Peyer's patch (tissue), 4 donors: Measurements from ENCODE around the gene PHLDB2. TPM values are rescaled to one million over a fixed set of nuclear protein-coding genes. Genes with fewer than 3 reads are reported as not detected.

ENCODE experiments used
- DNase-seq, 3 donors: peaks; one replicate each; pipeline ENCODE4 v3.0.0-alpha.2; 2017 to 2019
- H3K27ac ChIP-seq, 4 donors: fragments of 200-600 bp; sonication (generic); one replicate each; pipeline ENCODE4 v1.5.1; 2016 to 2019
- H3K27me3 ChIP-seq, 2 donors: fragments of 200-600 bp; sonication (generic); one replicate each; pipeline ENCODE4 v1.5.1; 2019
- H3K36me3 ChIP-seq, 3 donors: fragments of 200-600 bp; sonication (generic); one replicate each; pipeline ENCODE4 v1.5.1; 2016 to 2019
- H3K4me1 ChIP-seq, 4 donors: fragments of 200-600 bp; sonication (generic); one replicate each; pipeline ENCODE4 v1.5.1; 2016 to 2019
- H3K4me3 ChIP-seq, 4 donors: fragments of 200-600 bp; sonication (generic); 1 replicate in 3 of 4; 2 replicates in 1 of 4; pipeline ENCODE4 v1.5.1; 2016 to 2019; ENCODE audit warnings: mild to moderate bottlenecking in 1 of 4
- H3K9me3 ChIP-seq, 4 donors: fragments of 200-600 bp; sonication (generic); one replicate each; pipeline ENCODE4 v1.5.1; 2016 to 2019; ENCODE audit warnings: mild to moderate bottlenecking in 1 of 4
- POLR2A ChIP-seq, 2 donors: fragments of 450-650 bp; IDR thresholded peaks; one replicate each; pipeline ENCODE4 v1.5.1; 2017; ENCODE audit warnings: antibody characterized with exemption in 2 of 2, mild to moderate bottlenecking in 2 of 2, moderate library complexity in 2 of 2
- total RNA-seq, 4 donors: library from RNA; depleted of rRNA; stranded (reverse); fragments of >200 nt; gene quantifications; one replicate each; pipeline ENCODE4 v1.1.0, GENCODE V29; 2016
- TF ChIP-seq, protein P1 (sequence below), 6 experiments: fragments of 450-650 bp in 4 of 6; fragments of 200-600 bp in 2 of 6; sonication (generic) in 1 of 6; IDR thresholded peaks; one replicate each; pipeline ENCODE4 v1.5.1; 2017 to 2019; ENCODE audit warnings: antibody characterized with exemption in 6 of 6, mild to moderate bottlenecking in 3 of 6, moderate library complexity in 1 of 6

The PHLDB2 gene
- total RNA-seq, 4 donors from 2014 or later: 6.0 to 66.0 (median 12.5) TPM

DNA sequence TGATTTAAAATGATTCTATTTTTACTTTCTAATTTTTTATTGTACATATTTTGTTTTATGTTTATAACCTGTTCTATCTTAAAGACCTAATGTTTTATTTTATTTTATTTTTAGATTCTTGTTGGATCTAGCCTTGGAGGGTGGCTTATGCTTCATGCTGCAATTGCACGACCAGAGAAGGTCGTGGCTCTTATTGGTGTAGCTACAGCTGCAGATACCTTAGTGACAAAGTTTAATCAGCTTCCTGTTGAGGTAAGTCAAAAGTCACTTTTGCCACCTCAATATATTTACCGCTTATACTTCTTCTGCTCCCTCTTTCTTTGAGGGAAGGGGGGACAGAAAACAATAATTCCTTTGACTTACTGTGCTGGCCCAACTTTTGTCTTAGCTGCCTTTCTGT, 127.7 kb downstream of the PHLDB2 start:
- no peak overlapping the region for H3K4me3 ChIP-seq
- no peak for DNase-seq
- peaks cover 0 to 32% (median 0%) of the 10 kb centered on the region in 3 donors for H3K36me3 ChIP-seq
- H3K27me3 ChIP-seq: no peaks in the 10 kb centered on the region
- no peak overlapping the region for H3K27ac ChIP-seq
- H3K4me1 ChIP-seq: no peaks in the 10 kb centered on the region
- H3K9me3 ChIP-seq: no peaks in the 10 kb centered on the region
- TF ChIP-seq, protein P1, sequence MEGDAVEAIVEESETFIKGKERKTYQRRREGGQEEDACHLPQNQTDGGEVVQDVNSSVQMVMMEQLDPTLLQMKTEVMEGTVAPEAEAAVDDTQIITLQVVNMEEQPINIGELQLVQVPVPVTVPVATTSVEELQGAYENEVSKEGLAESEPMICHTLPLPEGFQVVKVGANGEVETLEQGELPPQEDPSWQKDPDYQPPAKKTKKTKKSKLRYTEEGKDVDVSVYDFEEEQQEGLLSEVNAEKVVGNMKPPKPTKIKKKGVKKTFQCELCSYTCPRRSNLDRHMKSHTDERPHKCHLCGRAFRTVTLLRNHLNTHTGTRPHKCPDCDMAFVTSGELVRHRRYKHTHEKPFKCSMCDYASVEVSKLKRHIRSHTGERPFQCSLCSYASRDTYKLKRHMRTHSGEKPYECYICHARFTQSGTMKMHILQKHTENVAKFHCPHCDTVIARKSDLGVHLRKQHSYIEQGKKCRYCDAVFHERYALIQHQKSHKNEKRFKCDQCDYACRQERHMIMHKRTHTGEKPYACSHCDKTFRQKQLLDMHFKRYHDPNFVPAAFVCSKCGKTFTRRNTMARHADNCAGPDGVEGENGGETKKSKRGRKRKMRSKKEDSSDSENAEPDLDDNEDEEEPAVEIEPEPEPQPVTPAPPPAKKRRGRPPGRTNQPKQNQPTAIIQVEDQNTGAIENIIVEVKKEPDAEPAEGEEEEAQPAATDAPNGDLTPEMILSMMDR (IDR thresholded peaks at IDR 0.05): no peak
- no peak for TF ChIP-seq POLR2A (IDR thresholded peaks at IDR 0.05)

- peak in 1 of 3 donors; percentile 67 for DNase-seq
Observed at GRCh38 chr3:111989061-111989678, 130.1 kb downstream of the PHLDB2 start.

DNA sequence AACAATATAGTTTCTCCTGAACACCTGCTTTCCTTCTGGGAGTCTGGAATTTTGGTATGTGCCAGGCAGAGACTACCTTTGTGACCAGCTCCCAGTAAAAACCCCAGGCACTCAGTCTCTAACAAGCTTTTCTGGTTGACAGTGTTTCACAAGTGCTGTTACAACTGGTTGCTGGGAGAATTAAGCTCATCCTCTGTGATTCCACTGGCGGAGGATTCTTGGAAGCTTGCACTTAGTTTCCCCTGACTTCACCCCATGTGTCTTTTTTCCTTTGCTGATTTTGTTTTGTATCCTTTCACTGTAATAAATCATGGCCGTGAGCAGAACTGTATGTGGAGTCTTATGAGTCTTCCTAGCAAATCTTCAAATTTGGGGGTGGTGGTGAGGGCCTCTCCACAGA, 134.0 kb downstream of the PHLDB2 start:
- Histone ChIP-seq H3K4me1 (no peaks in the 10 kb centered on the region), H3K27ac (no peak overlapping the region), H3K9me3 (no peaks in the 10 kb centered on the region), H3K4me3 (no peak overlapping the region), H3K36me3 (peaks cover 0 to 26% (median 0%) of the 10 kb centered on the region in 3 donors), H3K27me3 (no peaks in the 10 kb centered on the region)
- no peak for DNase-seq
- TF ChIP-seq, protein P1 (IDR thresholded peaks at IDR 0.05): no peak
- no peak for TF ChIP-seq POLR2A (IDR thresholded peaks at IDR 0.05)

More at GRCh38 chr3:111989061-111989678, 130.1 kb downstream of the PHLDB2 start:
- TF ChIP-seq, protein P1 (IDR thresholded peaks at IDR 0.05): peak; percentile 20 to 78 (median 67)
- TF ChIP-seq POLR2A (IDR thresholded peaks at IDR 0.05): no peak
- Histone ChIP-seq H3K4me3 (no peak overlapping the region), H3K9me3 (no peaks in the 10 kb centered on the region), H3K27ac (no peak overlapping the region), H3K27me3 (no peaks in the 10 kb centered on the region), H3K36me3 (peaks cover 0 to 39% (median 0%) of the 10 kb centered on the region in 3 donors), H3K4me1 (no peaks in the 10 kb centered on the region)

- peaks cover 0 to 13% (median 0%) of the 10 kb centered on the region in 4 donors for H3K4me1 ChIP-seq
- H3K9me3 ChIP-seq: no peaks in the 10 kb centered on the region
- peak within 1 kb of the TSS; percentile 13 to 41 (median 30) for H3K4me3 ChIP-seq
- H3K27me3 ChIP-seq: no peaks in the 10 kb centered on the region
- H3K36me3 ChIP-seq: no peaks in the 10 kb centered on the region
- peak in 2 of 3 donors; percentile 51 to 53 for DNase-seq
- H3K27ac ChIP-seq: no peak within 1 kb of the TSS
- TF ChIP-seq, protein P1 (IDR thresholded peaks at IDR 0.05): no peak
- TF ChIP-seq POLR2A (IDR thresholded peaks at IDR 0.05): no peak
Observed at GRCh38 chr3:111998636-111999483, 139.8 kb downstream of the PHLDB2 start, which contains the start of gene TAGLN3. Gene TAGLN3 (plus strand): TSS chr3:111998922. CDS start chr3:111999423, 501 bp downstream.

GRCh38 chr3:111999484-112000324, 140.6 kb downstream of the PHLDB2 start:
- Histone ChIP-seq H3K27me3 (no peaks in the 10 kb centered on the region), H3K36me3 (no peaks in the 10 kb centered on the region), H3K9me3 (no peaks in the 10 kb centered on the region), H3K4me1 (peaks cover 0 to 13% (median 0%) of the 10 kb centered on the region in 4 donors), H3K27ac (no peak overlapping the region), H3K4me3 (peak overlapping the region; percentile 13 to 41 (median 30))
- DNase-seq: no peak
- no peak for TF ChIP-seq POLR2A (IDR thresholded peaks at IDR 0.05)
- TF ChIP-seq, protein P1 (IDR thresholded peaks at IDR 0.05): no peak
